OCI-LY3 (cell line): ENCODE results near the gene GRIK2.

Experiments
- CTCF ChIP-seq: fragments of 200-600, 300-600 bp; sonication (generic); IDR thresholded peaks from 2 replicates; pipeline ENCODE4 v1.5.1; 2014; ENCODE audit warnings: antibody characterized with exemption, low read length, low read depth
- EZH2phosphoT487 ChIP-seq: fragments of 200-600 bp; shearing (Covaris generic); IDR thresholded peaks from 2 replicates; pipeline ENCODE4 v1.6.1; 2018; ENCODE audit warnings: antibody characterized with exemption, mixed run types, low read depth

- TF ChIP-seq CTCF: no peak
- TF ChIP-seq EZH2phosphoT487: no peak
Observed at GRCh38 chr6:101926149-101926925, 532.8 kb downstream of the GRIK2 start.
